Naive thymus-derived CD8-positive, alpha-beta T cell (primary cell): Measurements from ENCODE around the gene FAM89A. TPM values are rescaled to one million over a fixed set of nuclear protein-coding genes. Genes with fewer than 3 reads are reported as not detected.

ENCODE experiments used
- ATAC-seq, 2 donors: fragments of 150-1000 bp; cut with Tn5 transposase in 1 of 2; sonication (Bioruptor Pico), chemical (Tn5 transposase) in 1 of 2; 1 replicate in 1 of 2; 2 replicates in 1 of 2; pipeline ENCODE4 v1.10.0; 2021; ENCODE audit warnings: mild to moderate bottlenecking in 2 of 2, moderate library complexity in 2 of 2
- POLR2A ChIA-PET: fragments of 350-600 bp; sonication (Branson Sonifier 250); formaldehyde crosslinking; loops from one replicate; lab custom pipeline; 2021; ENCODE audit warnings: antibody characterized with exemption; lab: Charles Lee
- DNase-seq, 10 donors: peaks; one replicate each; pipeline versions ENCODE4 v3.0.0 to v3.0.0-alpha.2; 2020 to 2022
- H3K27ac Mint-ChIP-seq, 10 donors: one replicate each; pipeline ENCODE4 v1.8.0; 2020 to 2022; ENCODE audit warnings: mild to moderate bottlenecking in 10 of 10, mixed read lengths in 10 of 10, moderate library complexity in 4 of 10, inconsistent platforms in 1 of 10
- H3K27me3 Mint-ChIP-seq, 5 donors: one replicate each; pipeline ENCODE4 v1.8.0; 2021 to 2022; ENCODE audit warnings: mixed read lengths in 5 of 5
- H3K36me3 Mint-ChIP-seq, 3 donors: one replicate each; pipeline ENCODE4 v1.8.0; 2020 to 2022; ENCODE audit warnings: mixed read lengths in 3 of 3, mild to moderate bottlenecking in 2 of 3, inconsistent platforms in 1 of 3
- H3K4me1 Mint-ChIP-seq, 4 donors: one replicate each; pipeline ENCODE4 v1.8.0; 2021 to 2022; ENCODE audit warnings: mixed read lengths in 4 of 4
- H3K4me3 Mint-ChIP-seq, 10 donors: one replicate each; pipeline ENCODE4 v1.8.0; 2020 to 2022; ENCODE audit warnings: mild to moderate bottlenecking in 10 of 10, mixed read lengths in 10 of 10, moderate library complexity in 6 of 10, inconsistent platforms in 1 of 10
- H3K9me3 Mint-ChIP-seq, 9 donors: one replicate each; pipeline ENCODE4 v1.8.0; 2020 to 2022; ENCODE audit warnings: mixed read lengths in 9 of 9, mild to moderate bottlenecking in 3 of 9, inconsistent platforms in 1 of 9, moderate library complexity in 1 of 9
- polyA plus RNA-seq, 3 donors: library from polyadenylated mRNA; unstranded; fragments of 300-500 nt; fragmentation: Illumina TruSeq; gene quantifications; one replicate each; pipeline ENCODE4 v1.2.3, GENCODE V29; 2021
- total RNA-seq, 8 experiments: library from RNA in 2 of 8; stranded (reverse) in 2 of 8; gene quantifications; one replicate each; pipeline ENCODE4 v1.2.3 and lab custom pipeline; 2021 to 2026

The FAM89A gene
- total and polyA plus RNA-seq, 5 experiments from 2014 or later = 7.4 to 11.1 (median 9.3) TPM

DNA sequence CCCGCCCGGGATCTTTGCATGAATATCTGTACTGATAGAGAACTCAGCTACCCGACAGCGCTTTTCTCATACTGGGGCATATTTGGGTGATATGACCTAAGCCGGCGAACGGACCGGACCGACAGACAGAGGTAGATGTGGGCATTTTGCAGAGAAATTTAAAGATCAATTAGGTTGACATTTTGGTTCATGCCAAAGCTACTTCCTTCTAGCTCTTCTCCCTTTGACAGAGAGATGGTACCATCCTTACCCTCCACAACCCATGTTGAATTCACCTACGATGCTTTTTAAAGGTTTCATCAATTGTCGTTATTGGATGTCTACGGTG lies 60.7 kb downstream of the FAM89A start:
- peaks cover 30 to 37% (median 34%) of the 10 kb centered on the region in 4 donors for H3K4me1 Mint-ChIP-seq

DNA sequence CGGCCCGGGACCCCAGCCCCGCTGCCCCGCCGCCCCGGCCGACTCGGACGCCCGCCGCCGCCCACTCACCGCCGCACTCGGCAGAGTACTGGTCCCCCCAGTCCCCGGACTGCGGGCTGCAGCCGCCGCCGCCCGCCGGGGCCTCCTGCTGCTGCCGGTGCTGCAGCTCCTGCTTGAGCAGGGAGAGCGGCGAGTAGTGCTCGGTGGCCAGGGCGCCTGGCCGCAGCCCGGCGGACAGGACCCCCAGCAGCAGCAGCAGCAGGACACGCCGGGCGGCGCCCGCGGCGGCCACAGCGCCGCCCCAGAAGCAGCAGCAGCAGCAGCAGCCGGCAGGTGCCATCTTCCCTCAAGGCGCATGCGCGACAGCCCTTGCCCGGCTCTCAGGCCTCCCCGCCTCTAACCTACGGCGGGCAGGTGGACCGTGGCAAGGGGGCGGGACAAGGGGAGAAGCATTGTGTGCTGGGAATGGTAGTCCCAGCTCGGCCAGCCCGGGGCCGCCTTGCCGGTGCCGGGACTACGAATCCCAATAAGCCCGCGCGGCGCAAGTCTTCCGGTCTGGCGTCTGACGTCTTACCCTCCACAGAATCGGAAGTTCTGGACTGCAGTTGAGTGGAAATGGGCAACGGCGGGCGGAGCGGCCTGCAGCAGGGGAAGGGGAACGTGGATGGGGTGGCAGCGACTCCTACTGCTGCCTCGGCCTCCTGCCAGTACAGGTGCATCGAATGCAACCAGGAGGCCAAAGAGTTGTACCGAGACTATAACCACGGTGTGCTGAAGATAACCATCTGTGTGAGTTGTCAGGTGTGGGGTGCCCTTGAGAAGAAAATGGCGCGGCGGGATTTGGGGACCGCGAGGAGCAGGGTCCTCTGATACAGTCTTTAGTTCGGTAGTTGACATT lies 61.3 kb downstream of the FAM89A start, which contains the start of the genes ARV1 and TTC13:
TSS of gene ARV1 (plus strand) at position 604 of the 898 bp plus-strand sequence. CDS start at position 616, 12 bp downstream.
TSS of gene TTC13 (minus strand) at position 371 of the 898 bp plus-strand sequence. CDS start at position 340, 31 bp downstream.
- H3K27ac Mint-ChIP-seq = peak within 1 kb of the TSS; percentile 66 to 99 (median 98)
- peaks cover 0 to 13% (median 2%) of the 10 kb centered on the region in 3 donors for H3K36me3 Mint-ChIP-seq
- H3K4me3 Mint-ChIP-seq = peak within 1 kb of the TSS in 9 of 10 donors; percentile 94 to 100 (median 98)
- ATAC-seq (peak; percentile 90 to 93), DNase-seq (peak; percentile 88 to 98 (median 94))
- H3K9me3 Mint-ChIP-seq = no peaks in the 10 kb centered on the region
- POLR2A ChIA-PET = interaction anchor here (0.6 to 3.6 kb wide), 9 partner anchors 10 to 263 kb away, joined by 3 to 25 read pairs (median 4); partner anchors contain the start of genes C1orf198, FAM89A and GNPAT
- peaks cover 33 to 40% (median 36%) of the 10 kb centered on the region in 4 donors for H3K4me1 Mint-ChIP-seq
- H3K27me3 Mint-ChIP-seq = no peaks in the 10 kb centered on the region

More for the DNA sequence above, 60.7 kb downstream of the FAM89A start:
- Mint-ChIP-seq H3K27ac (peak overlapping the region in 6 of 10 donors; percentile 92 to 98 (median 96)), H3K27me3 (no peaks in the 10 kb centered on the region), H3K9me3 (no peaks in the 10 kb centered on the region), H3K36me3 (peaks cover 0 to 17% (median 2%) of the 10 kb centered on the region in 3 donors), H3K4me3 (peak overlapping the region in 3 of 10 donors; percentile 96 to 97 (median 97))
- no peak for ATAC-seq
- DNase-seq = no peak
- POLR2A ChIA-PET = interaction anchor here (0.8 to 3.6 kb wide), 5 partner anchors 47 to 262 kb away, joined by 3 to 25 read pairs (median 5); partner anchors contain the start of genes C1orf198, FAM89A and GNPAT

DNA sequence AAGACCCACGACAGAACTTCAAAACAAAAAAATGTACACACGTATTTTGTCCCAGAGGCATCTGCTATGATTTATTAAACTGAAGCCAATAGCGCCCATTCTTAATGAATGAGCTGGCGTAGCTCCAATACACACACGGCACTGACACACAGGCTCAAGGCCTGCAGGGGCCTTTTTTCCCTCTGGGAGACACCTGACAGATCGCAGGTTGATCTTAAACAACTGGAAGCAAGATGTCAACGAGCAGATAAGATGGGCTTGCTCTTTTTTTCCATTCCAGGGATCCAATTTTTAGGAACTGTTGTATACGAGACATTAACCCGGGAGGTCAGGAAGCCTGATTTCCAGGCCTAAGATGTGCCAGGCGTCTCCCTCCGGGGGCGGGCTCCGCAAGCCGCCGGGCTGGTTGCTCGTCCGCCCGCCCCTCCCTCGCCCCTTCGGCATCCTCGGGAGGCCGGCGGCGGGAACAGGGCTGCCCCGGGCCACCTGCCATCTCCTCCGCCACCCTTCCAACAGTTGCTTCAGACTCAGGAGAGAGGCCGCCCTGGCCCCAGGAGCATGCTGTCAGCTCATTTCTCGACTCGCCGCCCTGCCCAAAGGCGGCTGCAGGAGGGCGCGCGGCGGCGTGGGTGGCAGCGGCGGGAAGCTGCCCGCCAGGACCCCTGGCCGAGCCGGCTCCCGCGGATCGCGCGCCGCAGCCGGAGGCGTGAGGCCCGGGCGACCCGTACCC lies 62.1 kb downstream of the FAM89A start:
- Mint-ChIP-seq H3K27me3 (no peaks in the 10 kb centered on the region), H3K4me3 (peak overlapping the region in 9 of 10 donors; percentile 87 to 100 (median 98)), H3K36me3 (peaks cover 0 to 10% (median 2%) of the 10 kb centered on the region in 3 donors), H3K9me3 (no peaks in the 10 kb centered on the region), H3K27ac (peak overlapping the region; percentile 66 to 99 (median 98)), H3K4me1 (peaks cover 37 to 45% (median 41%) of the 10 kb centered on the region in 4 donors)
- ATAC-seq (peak in 1 of 2 donors; percentile 4), DNase-seq (peak in 7 of 10 donors; percentile 9 to 66 (median 26))
- POLR2A ChIA-PET = interaction anchor here (0.6 to 3.6 kb wide), 10 partner anchors 9 to 1701 kb away, joined by 3 to 25 read pairs (median 4); partner anchors contain the start of genes C1orf198, FAM89A and GNPAT

DNA sequence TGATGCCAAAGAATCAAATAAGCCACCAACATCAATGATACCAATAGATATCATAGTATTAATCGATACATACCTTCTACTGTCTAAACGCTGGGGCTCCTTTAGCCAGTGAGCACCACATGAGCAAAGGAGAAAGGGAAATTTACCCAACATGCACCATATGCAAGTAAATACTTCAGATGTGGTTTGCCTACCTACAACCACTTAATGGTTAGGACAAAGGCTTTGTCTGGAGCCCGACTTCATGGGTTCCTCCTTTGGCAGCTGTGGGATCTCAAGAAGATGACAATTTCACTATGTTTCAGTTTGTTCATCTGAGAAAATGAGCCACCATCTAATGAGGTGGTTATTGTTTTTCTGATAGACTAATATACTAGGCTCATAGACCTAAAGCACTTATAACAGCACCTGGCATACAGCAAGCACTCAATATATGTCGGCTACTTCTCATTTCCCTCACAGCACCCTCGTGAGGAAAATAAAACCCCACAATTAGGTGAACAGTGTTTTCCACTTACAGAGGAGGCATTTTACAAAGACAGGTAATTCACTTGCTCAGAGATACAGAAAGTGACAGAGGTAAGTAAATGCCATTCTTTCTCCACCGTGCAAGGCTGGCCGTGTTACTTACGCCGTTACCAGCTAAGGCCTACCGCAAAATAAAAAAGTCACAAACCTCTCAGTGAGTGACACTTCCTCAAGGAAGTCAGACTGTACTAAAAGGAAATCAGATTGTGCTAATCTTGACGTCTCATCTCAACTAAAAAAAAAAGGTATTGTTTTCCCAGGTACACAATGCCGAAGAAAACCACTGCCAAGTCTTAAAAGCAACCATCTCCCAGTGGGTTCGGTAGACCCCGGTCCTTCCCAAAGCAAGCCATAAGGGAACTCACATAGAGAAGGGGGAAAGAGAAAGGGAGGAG lies 63.0 kb downstream of the FAM89A start:
- peak overlapping the region; percentile 66 to 99 (median 98) for H3K27ac Mint-ChIP-seq

DNA sequence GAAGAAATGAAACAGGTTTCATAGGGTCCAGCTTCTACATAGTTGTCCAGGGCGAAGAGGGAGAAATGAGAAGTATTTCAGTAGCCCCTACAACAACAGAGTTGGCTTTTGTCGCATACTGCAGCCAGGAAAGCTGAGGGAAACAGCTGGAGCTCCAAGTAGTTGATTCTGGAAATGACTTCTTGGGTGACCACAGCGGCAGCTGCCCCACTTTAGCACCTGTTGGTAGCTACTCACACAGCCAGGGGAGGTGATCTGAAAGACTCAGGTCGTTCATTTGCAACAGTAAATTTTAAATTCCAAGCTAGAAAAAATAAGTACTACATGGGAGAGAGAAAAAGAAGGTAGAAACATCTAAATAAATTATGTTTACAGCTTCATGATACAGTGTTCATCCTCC lies 63.7 kb downstream of the FAM89A start:
- POLR2A ChIA-PET = interaction anchor here (1.3 to 3.6 kb wide), 3 partner anchors 9 to 77 kb away, joined by 3 to 25 read pairs (median 4); partner anchors contain the start of gene FAM89A
- Mint-ChIP-seq H3K4me1 (peaks cover 44 to 60% (median 56%) of the 10 kb centered on the region in 4 donors), H3K27ac (peak overlapping the region in 8 of 10 donors; percentile 47 to 99 (median 98)), H3K36me3 (peaks cover 0 to 10% (median 2%) of the 10 kb centered on the region in 3 donors), H3K9me3 (no peaks in the 10 kb centered on the region), H3K27me3 (no peaks in the 10 kb centered on the region), H3K4me3 (peak overlapping the region in 8 of 10 donors; percentile 34 to 100 (median 98))
- ATAC-seq (no peak), DNase-seq (no peak)

More for the DNA sequence above, 63.0 kb downstream of the FAM89A start:
- H3K4me1 Mint-ChIP-seq = peaks cover 38 to 53% (median 49%) of the 10 kb centered on the region in 4 donors
- H3K9me3 Mint-ChIP-seq = no peaks in the 10 kb centered on the region
- POLR2A ChIA-PET = interaction anchor here (0.6 to 3.6 kb wide), 6 partner anchors 9 to 1700 kb away, joined by 3 to 25 read pairs (median 4); partner anchors contain the start of gene FAM89A
- peak; percentile 9 to 29 for ATAC-seq
- H3K4me3 Mint-ChIP-seq = peak overlapping the region in 9 of 10 donors; percentile 87 to 100 (median 98)
- no peaks in the 10 kb centered on the region for H3K27me3 Mint-ChIP-seq
- DNase-seq = peak in 9 of 10 donors; percentile 6 to 74 (median 27)
- peaks cover 0 to 10% (median 2%) of the 10 kb centered on the region in 3 donors for H3K36me3 Mint-ChIP-seq

DNA sequence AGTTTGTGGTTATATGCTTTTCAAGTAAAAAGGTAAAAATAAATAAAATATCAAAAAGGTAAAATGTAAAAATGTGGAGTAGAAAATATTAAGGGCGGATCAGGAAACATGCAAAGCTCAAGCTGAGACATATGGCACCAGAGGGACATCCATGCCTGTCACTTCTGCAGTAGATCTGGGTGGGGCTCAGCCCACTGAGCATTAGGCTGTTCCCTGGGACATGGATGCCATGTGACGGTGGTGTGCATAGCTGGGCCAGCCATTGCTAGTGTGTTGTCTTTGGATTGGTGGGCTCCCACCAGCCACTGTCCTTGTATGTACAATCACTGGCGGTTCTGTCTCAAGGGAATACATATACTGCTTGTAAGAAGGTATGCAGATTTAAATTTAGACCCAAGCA lies 64.4 kb downstream of the FAM89A start:
- peak overlapping the region in 2 of 10 donors; percentile 34 for H3K4me3 Mint-ChIP-seq
- peaks cover 44 to 63% (median 58%) of the 10 kb centered on the region in 4 donors for H3K4me1 Mint-ChIP-seq
- H3K36me3 Mint-ChIP-seq = peaks cover 0 to 10% (median 2%) of the 10 kb centered on the region in 3 donors
- POLR2A ChIA-PET = no interaction called here
- H3K27me3 Mint-ChIP-seq = no peaks in the 10 kb centered on the region
- ATAC-seq = no peak
- H3K27ac Mint-ChIP-seq = peak overlapping the region in 4 of 10 donors; percentile 39 to 99 (median 70)
- H3K9me3 Mint-ChIP-seq = no peaks in the 10 kb centered on the region
- no peak for DNase-seq

DNA sequence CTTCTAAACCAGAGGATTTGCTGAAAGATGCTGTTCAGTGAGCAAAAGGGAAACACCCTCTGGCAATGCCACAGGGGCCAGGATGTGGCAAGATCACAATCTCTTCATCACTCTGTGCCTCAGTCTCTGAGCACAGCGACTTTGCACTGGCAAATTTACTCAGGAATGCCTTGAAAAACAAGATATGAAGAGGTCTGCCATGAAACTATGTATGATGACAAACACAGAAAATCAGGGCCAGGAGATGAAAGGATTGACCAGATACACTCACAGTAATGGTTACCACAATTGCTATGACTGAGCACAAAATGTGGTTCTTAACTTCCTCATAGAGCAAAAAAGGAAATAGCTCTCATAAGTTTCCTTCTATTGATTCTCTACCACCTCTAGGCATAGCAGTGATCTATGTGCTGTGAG lies 67.2 kb downstream of the FAM89A start:
- Mint-ChIP-seq H3K4me1 (peaks cover 37 to 85% (median 76%) of the 10 kb centered on the region in 4 donors), H3K27ac (peak overlapping the region; percentile 16 to 95 (median 84)), H3K9me3 (no peaks in the 10 kb centered on the region), H3K27me3 (no peaks in the 10 kb centered on the region), H3K36me3 (peaks cover 2 to 21% (median 4%) of the 10 kb centered on the region in 3 donors), H3K4me3 (peak overlapping the region; percentile 43 to 78 (median 68))
- ATAC-seq (peak; percentile 88 to 91), DNase-seq (peak; percentile 30 to 87 (median 72))
- POLR2A ChIA-PET = interaction anchor here (1.0 to 1.1 kb wide), 2 partner anchors 9 to 18 kb away, joined by 3 to 5 read pairs; no protein-coding TSS in a partner anchor

DNA sequence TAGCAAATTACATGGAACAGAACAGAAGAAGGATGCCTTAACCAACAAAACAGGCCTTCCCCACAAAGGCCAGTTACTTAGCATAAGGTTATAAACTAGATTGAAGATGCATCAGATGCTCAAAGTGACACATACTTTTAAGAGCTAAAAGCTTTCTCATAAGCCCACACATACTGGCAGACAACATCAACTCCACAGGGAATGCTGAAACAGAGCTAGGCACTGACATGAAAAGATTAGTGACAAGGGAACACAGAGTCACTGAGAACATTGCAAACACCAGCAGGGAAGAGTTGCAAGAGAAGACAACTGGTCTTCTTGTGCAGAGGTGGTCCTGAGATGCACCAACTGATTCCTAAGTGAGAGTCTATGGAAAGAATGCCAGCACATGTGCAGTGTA lies 68.3 kb downstream of the FAM89A start:
- DNase-seq = no peak
- Mint-ChIP-seq H3K4me3 (peak overlapping the region in 3 of 10 donors; percentile 35 to 76 (median 62)), H3K27ac (peak overlapping the region in 8 of 10 donors; percentile 28 to 95 (median 84)), H3K27me3 (no peaks in the 10 kb centered on the region), H3K4me1 (peaks cover 32 to 75% (median 68%) of the 10 kb centered on the region in 4 donors), H3K9me3 (no peaks in the 10 kb centered on the region), H3K36me3 (peaks cover 2 to 21% (median 4%) of the 10 kb centered on the region in 3 donors)
- POLR2A ChIA-PET = interaction anchor here (0.9 kb wide), 1 partner anchor 13 kb away, joined by 3 read pairs; no protein-coding TSS in a partner anchor
- ATAC-seq = no peak

DNA sequence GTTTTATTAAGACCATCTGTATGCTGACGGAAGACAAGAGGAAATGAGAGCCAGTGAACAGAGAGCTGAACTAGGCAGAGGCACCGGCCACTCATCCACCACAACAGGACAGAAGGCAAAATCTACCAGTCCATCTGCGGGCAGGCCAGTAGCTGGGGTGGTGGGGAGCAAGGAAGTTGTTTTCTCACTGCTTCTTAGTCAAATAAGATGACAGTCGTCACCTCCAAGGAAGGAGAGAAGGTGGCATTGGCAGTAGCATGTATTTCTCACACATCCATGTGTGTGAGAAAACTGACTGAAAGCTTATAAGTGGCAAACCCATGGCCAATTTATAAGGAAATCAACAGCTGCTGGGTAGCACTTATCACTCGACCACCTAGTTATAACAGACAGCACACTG lies 69.6 kb downstream of the FAM89A start:
- H3K27ac Mint-ChIP-seq = peak overlapping the region in 7 of 10 donors; percentile 0 to 77 (median 72)
- POLR2A ChIA-PET = no interaction called here
- peaks cover 0 to 10% (median 4%) of the 10 kb centered on the region in 3 donors for H3K36me3 Mint-ChIP-seq
- no peaks in the 10 kb centered on the region for H3K9me3 Mint-ChIP-seq
- no peak for DNase-seq
- H3K4me3 Mint-ChIP-seq = peak overlapping the region in 1 of 10 donors; percentile 15
- peaks cover 25 to 63% (median 57%) of the 10 kb centered on the region in 4 donors for H3K4me1 Mint-ChIP-seq
- no peak for ATAC-seq
- no peaks in the 10 kb centered on the region for H3K27me3 Mint-ChIP-seq
